ENCODE results near the gene GEMIN4. TPM values are rescaled to one million over a fixed set of nuclear protein-coding genes. Genes with fewer than 3 reads are reported as not detected.

The GEMIN4 gene
- polyA plus RNA-seq, 3 donors: 8.8 to 10.6 (median 10.1) TPM

DNA sequence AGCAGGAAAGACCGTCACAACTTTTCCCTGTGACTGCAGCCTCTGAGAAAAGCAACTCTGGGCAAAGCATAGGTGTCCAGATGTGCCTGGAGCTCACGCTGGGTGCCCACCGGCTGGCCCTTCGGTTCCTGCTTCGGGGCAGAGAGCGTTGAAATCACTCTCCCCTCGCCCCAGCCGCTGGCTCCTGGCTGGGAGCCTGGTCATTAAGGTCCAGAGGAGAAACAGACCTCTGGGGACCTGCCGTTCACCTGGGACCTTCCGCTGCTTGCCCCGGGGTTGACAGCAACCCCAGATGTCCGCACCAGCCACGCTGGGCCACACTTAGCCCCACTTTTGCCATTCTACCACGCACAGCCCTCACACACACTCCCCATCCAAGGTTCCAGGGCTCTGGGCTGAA is 43.2 kb upstream of the GEMIN4 start:
- 90% methylated on average over 11 of the region's 14 CpGs for WGBS (ENCODE audit: insufficient coverage)
- Histone ChIP-seq H3K9me3 (replicated peaks in 1 of 2; ENCODE audit: control insufficient read depth in 1 of 2, insufficient read depth in 1 of 2, low read length in 2 of 2) (no peaks in the 10 kb centered on the region), H3K36me3 (replicated peaks in 1 of 2; ENCODE audit: control insufficient read depth in 1 of 2, insufficient read depth in 2 of 2, low read length in 2 of 2) (peaks cover 18 to 24% of the 10 kb centered on the region in 2 donors), H3K4me1 (ENCODE audit: control insufficient read depth in 1 of 2, insufficient read depth in 2 of 2, low read length in 2 of 2) (no peaks in the 10 kb centered on the region), H2AFZ (ENCODE audit: insufficient read depth, low read depth, low read length, poor library complexity, severe bottlenecking) (no peak overlapping the region), H3K4me2 (replicated peaks; ENCODE audit: extremely low read depth, low read length, poor library complexity, severe bottlenecking) (no peak overlapping the region), H3K4me3 (replicated peaks in 1 of 3; ENCODE audit: low read depth in 2 of 3, low read length in 3 of 3) (no peak overlapping the region), H3K79me2 (ENCODE audit: insufficient read depth, low read length) (no peaks in the 10 kb centered on the region), H3K9ac (ENCODE audit: insufficient read depth, low read length, poor library complexity, severe bottlenecking) (no peak overlapping the region), H3K27me3 (ENCODE audit: control insufficient read depth in 2 of 2, insufficient read depth in 2 of 2, low read length in 2 of 2) (no peaks in the 10 kb centered on the region), H3K27ac (ENCODE audit: low read depth in 1 of 2, low read length in 2 of 2) (no peak overlapping the region), H4K20me1 (ENCODE audit: insufficient read depth, low read length) (no peaks in the 10 kb centered on the region)
- Mint-ChIP-seq H3K4me3 (no peak overlapping the region), H3K36me3 (peaks cover 23 to 28% of the 10 kb centered on the region in 2 donors), H3K27ac (no peak overlapping the region), H3K27me3 (ENCODE audit: low read depth in 3 of 3) (peaks cover 4 to 7% (median 6%) of the 10 kb centered on the region in 3 donors), H3K9me3 (peaks cover 0 to 3% (median 0%) of the 10 kb centered on the region in 7 donors), H3K4me1 (peaks cover 7% of the 10 kb centered on the region)
- DNase-seq: no peak
- intact Hi-C loops (cut with micrococcal nuclease): loop anchor here (5.0 kb wide), 2 partner anchors 187 to 202 kb away; partner anchors contain the start of gene TIMM22 (in 1 of the 2)
- TF ChIP-seq, protein P1, sequence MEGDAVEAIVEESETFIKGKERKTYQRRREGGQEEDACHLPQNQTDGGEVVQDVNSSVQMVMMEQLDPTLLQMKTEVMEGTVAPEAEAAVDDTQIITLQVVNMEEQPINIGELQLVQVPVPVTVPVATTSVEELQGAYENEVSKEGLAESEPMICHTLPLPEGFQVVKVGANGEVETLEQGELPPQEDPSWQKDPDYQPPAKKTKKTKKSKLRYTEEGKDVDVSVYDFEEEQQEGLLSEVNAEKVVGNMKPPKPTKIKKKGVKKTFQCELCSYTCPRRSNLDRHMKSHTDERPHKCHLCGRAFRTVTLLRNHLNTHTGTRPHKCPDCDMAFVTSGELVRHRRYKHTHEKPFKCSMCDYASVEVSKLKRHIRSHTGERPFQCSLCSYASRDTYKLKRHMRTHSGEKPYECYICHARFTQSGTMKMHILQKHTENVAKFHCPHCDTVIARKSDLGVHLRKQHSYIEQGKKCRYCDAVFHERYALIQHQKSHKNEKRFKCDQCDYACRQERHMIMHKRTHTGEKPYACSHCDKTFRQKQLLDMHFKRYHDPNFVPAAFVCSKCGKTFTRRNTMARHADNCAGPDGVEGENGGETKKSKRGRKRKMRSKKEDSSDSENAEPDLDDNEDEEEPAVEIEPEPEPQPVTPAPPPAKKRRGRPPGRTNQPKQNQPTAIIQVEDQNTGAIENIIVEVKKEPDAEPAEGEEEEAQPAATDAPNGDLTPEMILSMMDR (IDR thresholded peaks at IDR 0.05): no peak

DNA sequence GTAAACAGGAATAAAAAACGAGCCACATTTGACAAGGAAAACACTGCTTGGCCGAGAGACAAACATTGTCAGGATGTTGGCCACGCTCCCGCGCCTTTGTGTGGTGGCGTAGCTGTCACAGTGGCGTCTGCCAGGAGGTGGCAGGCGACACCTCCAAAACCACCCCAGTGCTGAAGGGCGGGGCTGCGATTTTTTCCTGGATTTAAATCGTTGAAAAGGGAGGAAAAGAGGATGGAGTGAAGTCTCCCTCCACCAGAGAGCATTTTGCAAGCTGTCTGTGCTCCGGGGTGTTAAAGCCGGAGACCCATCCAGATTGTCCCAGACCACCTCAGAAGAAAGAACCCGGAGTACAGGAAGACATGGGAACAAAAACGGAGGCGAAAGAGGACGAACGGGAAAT is 42.8 kb upstream of the GEMIN4 start:
- Mint-ChIP-seq H3K4me1 (peaks cover 7% of the 10 kb centered on the region), H3K36me3 (peaks cover 27 to 32% of the 10 kb centered on the region in 2 donors), H3K27me3 (ENCODE audit: low read depth in 3 of 3) (peaks cover 4 to 7% (median 6%) of the 10 kb centered on the region in 3 donors), H3K4me3 (peak overlapping the region in 1 of 2 donors; percentile 51), H3K9me3 (peaks cover 0 to 3% (median 0%) of the 10 kb centered on the region in 7 donors), H3K27ac (no peak overlapping the region)
- Histone ChIP-seq H3K27me3 (ENCODE audit: control insufficient read depth in 2 of 2, insufficient read depth in 2 of 2, low read length in 2 of 2) (no peaks in the 10 kb centered on the region), H3K4me1 (ENCODE audit: control insufficient read depth in 1 of 2, insufficient read depth in 2 of 2, low read length in 2 of 2) (no peaks in the 10 kb centered on the region), H3K27ac (ENCODE audit: low read depth in 1 of 2, low read length in 2 of 2) (no peak overlapping the region), H3K4me3 (replicated peaks in 1 of 3; ENCODE audit: low read depth in 2 of 3, low read length in 3 of 3) (no peak overlapping the region), H3K36me3 (replicated peaks in 1 of 2; ENCODE audit: control insufficient read depth in 1 of 2, insufficient read depth in 2 of 2, low read length in 2 of 2) (peaks cover 22 to 28% of the 10 kb centered on the region in 2 donors), H3K9ac (ENCODE audit: insufficient read depth, low read length, poor library complexity, severe bottlenecking) (no peak overlapping the region), H3K4me2 (replicated peaks; ENCODE audit: extremely low read depth, low read length, poor library complexity, severe bottlenecking) (no peak overlapping the region), H3K9me3 (replicated peaks in 1 of 2; ENCODE audit: control insufficient read depth in 1 of 2, insufficient read depth in 1 of 2, low read length in 2 of 2) (no peaks in the 10 kb centered on the region), H4K20me1 (ENCODE audit: insufficient read depth, low read length) (no peaks in the 10 kb centered on the region), H2AFZ (ENCODE audit: insufficient read depth, low read depth, low read length, poor library complexity, severe bottlenecking) (no peak overlapping the region), H3K79me2 (ENCODE audit: insufficient read depth, low read length) (no peaks in the 10 kb centered on the region)
- peak in 2 of 3 donors; percentile 16 to 34 for DNase-seq
- TF ChIP-seq, protein P1 (IDR thresholded peaks at IDR 0.05): peak; percentile 62
- intact Hi-C loops (cut with micrococcal nuclease): loop anchor here (5.0 kb wide), 2 partner anchors 187 to 202 kb away; partner anchors contain the start of gene TIMM22 (in 1 of the 2)
- WGBS (ENCODE audit: insufficient coverage): 31% methylated on average over 8 of the region's 18 CpGs

Data from CD14-positive monocyte (primary cell).